ENCODE results near the gene TBC1D22B.

The TBC1D22B gene, protein sequence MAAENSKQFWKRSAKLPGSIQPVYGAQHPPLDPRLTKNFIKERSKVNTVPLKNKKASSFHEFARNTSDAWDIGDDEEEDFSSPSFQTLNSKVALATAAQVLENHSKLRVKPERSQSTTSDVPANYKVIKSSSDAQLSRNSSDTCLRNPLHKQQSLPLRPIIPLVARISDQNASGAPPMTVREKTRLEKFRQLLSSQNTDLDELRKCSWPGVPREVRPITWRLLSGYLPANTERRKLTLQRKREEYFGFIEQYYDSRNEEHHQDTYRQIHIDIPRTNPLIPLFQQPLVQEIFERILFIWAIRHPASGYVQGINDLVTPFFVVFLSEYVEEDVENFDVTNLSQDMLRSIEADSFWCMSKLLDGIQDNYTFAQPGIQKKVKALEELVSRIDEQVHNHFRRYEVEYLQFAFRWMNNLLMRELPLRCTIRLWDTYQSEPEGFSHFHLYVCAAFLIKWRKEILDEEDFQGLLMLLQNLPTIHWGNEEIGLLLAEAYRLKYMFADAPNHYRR

DNA sequence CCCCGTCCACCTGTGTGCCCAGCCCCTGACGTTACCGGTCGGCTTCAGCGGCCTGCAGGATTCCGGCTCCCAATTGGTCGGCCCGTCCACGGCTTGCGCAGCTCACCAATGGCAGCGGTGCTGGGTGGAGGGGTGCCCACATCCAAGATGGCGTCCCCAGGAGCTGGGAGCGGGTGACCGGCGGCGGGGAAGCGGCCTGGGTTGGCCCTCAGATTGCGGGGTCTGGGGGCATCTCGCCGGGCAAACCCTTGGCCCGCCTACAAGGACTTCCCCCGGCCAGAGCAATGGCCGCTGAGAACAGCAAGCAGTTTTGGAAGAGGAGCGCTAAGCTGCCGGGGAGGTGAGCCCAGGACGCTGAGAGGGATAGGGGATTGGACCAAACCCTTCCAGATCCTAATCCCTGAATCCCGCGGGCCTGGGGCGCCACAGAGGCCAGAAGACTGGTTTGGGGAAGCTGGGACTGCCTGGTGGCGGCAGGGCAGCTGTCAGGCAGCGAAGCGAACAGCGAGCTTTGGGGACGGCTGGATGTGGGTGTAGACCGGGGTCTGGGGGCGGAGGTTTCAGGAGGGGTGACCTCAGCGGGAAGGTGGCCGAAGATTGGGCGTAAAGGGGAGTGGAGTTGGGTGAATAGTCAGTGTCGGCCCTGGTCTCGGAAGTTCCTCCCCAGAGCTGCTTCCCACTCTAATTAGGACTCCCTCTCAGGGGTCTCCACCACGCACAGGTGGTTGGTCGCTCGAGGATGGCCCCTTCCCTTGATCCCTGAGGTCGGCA, at the start of gene TBC1D22B, which contains the start of gene TMEM217:
TSS of gene TBC1D22B (plus strand) at position 139 of the 771 bp plus-strand sequence. CDS start at position 285, 146 bp downstream.
TSS of gene TMEM217 (minus strand) at position 511 of the 771 bp plus-strand sequence. CDS start 39,114 bp downstream, outside the sequence.
- peak; percentile 71 for DNase-seq

GRCh38 chr6:37207903-37208456, 49.6 kb upstream of the TBC1D22B start:
- no peak for DNase-seq

DNA sequence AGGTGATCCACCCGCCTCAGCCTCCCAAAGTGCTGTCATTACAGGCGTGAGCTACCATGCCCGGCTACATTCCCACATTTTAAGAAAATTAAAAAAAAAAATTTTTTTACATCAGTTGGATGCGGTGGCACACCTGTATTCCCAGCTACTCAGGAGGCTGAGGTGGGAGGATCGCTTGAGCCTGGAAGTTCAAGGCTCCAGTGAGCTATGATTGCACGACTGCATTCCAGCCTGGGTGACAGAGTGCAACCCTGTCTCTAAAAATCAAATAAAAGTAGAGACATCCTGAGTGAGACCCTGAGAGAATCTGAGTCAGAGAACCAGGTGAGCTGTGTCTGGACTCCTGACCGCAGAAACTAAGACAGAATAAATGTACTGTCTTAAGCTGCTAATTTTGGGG, 48.8 kb upstream of the TBC1D22B start:
- DNase-seq, result no peak

DNA sequence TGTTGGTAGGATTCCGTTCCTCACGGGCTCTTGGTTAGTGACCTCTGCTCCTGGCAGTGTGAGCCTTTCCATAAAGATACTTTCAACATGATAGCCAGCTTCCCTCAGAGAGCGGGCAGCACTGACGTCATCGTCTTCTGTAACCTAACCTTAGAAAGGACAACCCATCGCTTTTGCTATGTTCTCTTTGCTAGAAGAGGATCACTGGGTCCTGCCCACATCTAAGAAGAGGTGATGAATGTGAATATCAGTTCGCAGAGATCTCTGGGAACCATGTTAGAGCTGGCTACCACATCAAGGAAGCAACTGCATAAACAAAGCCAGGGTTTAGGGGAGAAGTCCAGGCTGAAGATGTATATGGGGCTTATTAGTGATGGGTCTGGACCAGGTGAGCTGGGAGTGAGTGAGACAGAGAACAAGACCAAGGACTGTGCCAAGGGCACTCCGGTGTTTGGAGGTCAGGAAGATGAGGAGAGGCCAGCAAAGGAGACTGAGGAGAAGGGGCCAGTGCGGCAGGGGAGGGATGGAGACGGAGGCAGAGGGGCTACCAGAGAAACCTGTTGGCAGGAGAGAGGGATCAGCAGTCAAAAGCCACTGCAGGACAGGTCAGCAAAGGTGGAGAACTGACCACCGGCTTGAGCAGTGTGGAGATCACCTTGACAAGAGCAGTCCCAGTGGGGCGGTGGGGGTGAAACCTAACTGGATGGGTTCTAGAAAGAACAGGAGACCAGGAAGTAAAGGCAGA, 47.9 kb upstream of the TBC1D22B start:
- no peak for DNase-seq

GRCh38 chr6:37210313-37210968, 47.1 kb upstream of the TBC1D22B start:
- DNase-seq, result peak; percentile 40

DNA sequence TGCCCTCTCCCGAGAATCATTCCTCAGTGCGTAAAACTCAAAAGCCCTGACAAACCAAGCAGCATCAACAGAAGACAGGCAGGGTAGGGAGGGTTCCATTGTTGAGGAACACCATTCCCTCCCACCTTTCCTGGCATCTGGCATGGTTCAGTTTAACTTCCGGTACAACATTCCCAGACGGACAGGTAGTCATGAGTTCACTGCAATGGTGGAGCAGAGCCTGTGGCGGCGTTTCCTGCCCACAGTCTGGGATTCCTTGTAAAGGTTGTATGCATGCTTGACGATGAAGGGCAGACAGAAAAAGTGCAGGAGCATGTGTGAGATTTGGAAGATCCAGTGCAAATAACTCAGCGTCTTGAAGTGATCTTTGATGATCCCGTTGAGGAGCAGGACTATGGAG, 45.3 kb upstream of the TBC1D22B start:
- DNase-seq, result no peak

DNA sequence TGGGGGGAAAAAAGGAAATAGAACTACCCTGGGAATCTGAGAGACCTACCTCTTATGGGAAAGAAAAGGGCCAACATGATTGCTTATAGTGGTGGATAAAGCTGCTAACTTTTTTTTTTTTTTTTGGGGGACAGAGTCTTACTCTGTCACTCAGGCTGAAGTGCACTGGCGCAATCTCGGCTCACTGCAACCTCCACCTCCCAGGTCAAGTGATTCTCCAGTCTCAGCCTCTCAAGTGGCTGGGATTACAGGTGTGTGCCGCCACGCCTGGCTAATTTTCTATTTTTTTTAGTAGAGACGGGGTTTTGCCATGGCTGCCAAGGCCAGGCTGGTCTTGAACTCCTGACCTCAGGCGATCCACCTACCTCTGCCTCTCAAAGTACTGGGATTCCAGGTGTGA, 39.5 kb upstream of the TBC1D22B start:
- DNase-seq, result no peak

- no peak for DNase-seq
Measured at GRCh38 chr6:37218511-37218910, 39.1 kb upstream of the TBC1D22B start.

DNA sequence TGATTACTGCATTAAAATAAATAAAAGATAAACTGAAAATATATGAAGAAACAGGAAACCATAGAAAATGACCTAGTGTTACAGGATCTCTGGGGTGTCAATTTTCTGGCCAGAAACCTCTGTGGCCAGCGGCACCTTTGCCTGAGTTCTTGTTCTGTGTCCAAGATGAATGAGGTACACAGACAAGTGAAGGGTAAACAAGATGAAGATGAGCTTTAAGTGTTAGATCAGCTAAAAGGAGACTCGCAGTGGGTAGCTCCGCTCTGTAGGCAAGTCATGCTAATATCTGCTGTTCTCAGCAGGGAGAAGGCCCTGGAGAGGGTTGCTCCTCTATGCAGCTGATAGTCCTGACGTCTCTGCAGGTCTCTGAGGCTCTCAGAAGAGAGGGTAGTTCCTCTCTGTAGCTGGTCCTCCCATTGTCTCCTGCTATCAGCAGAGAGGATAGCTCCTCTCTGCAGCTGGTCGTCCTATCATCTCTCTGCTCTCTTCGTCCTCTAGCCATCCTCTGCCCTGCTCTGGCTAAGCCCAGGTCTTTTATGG, 35.9 kb upstream of the TBC1D22B start:
- no peak for DNase-seq

DNA sequence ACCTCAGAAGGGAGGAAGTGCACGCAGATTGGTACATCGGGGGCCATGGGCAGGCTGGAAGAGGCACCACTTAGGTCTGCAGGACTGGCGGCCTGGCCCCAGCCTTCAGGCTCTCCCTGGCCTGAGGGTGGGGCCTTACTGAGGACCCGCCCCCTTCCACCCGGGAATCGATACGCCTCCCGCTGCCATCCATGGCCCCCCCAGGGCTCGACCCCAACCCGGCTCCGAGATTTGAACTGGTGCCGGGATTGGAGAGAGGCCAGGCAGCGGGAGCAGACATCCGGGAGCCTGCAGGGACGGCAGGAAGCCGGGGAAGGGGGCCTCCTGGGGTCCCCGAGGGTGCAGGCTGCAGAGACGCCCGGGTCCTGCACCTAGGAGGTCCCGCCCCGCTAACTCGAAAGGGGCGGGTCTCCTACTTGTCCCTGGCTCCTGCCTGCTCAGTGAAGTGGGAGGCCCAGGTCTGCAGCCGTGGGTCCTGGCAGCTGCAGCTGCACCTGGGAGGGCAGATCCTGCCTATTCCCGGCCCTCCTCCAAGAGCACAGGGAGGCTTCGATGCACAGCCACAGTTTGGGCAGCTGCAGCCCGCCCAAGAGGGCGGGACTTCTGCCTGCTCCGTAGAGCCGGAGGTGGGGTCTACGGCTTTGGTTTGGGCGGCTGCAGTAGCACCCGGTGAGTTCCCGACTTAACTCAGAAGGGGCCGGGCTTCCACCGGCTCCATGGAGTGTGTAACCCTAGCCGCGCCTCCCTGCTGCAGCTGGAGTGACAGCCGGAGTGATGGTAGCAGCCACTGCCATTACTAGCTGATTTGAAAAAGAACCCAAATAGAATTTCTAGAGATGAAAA, 35.2 kb upstream of the TBC1D22B start:
- DNase-seq, result peak; percentile 90

GRCh38 chr6:37222992-37223391, 34.6 kb upstream of the TBC1D22B start:
- no peak for DNase-seq

GRCh38 chr6:37225350-37226169, 32.0 kb upstream of the TBC1D22B start:
- DNase-seq, result no peak

- no peak for DNase-seq
Measured at GRCh38 chr6:37230104-37230503, 27.5 kb upstream of the TBC1D22B start.

DNA sequence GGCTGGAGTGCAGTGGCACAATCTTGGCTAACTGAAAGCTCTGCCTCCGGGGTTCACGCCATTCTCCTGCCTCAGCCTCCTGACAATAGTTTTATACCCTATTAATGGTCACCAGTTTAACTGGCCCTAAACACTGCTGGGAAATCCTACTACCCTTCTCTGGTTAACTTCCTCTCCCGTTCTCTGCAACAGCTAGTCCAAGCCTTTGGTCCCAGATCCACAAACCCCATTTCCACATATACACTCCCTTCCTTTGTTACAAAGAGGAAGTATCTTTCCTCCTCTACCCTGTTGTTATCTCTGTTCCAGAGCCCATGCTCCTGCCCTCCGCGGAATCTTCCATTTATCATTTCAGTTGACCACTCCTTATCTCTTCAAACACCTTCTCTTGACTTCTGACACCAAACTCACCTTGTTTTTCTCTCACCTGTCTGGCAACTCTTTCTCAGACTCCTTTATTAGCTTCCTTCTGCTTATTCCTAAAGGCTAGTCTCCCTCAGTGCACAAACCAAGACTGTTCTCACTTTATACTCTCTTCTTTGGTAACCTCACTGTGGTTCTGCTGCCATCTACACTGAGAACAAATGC, 25.0 kb upstream of the TBC1D22B start:
- no peak for DNase-seq

GRCh38 chr6:37233541-37233940, 24.0 kb upstream of the TBC1D22B start:
- no peak for DNase-seq

DNA sequence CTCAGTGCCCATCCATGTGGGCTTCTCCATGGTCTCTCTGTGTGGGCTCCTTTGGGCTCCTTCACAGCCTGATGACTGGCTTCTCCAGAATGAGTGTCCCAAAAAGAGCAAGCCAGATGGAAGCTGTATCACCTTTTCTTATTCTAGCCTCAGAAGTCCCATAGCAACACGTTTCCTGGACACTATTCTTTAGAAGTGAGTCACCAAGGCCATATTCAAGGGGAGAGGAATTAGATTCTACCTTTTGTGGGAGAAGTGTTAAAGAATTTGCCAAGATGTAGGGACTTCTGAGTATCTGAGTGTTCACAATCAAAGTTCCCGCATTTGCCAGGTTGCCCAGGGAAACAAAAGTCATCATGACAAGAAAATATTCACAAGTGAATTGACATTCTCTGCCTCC, 20.7 kb upstream of the TBC1D22B start:
- no peak for DNase-seq

GRCh38 chr6:37237789-37238188, 19.8 kb upstream of the TBC1D22B start:
- no peak for DNase-seq

DNA sequence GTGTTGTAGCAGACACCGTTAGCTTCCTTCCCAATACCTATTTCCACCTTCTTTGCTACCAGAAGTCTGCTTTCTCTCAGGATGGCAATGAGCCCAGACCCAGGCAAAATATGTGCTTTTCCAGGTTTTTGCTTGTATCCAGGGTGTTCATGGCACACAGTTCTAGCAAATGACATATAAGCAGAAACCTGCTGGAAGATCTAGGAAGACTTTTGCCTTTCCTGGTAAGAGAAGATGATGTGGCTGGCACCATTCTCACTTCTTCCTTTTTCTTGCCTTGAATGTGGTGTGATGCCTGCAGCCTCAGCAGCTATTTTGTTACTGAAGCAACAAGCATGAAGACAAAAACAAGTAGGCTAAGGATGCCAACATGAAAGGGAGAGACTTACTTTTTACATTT, 19.2 kb upstream of the TBC1D22B start:
- DNase-seq, result no peak

- DNase-seq, result no peak
Measured at GRCh38 chr6:37239526-37239925, 18.0 kb upstream of the TBC1D22B start.

Data from NCI-H2081 treated with DMSO at 0.1 percent for 48 hours (cell line).